GM18867 (cell line): ENCODE data around the gene ANXA2.

Source experiments
- ATAC-seq: cut with Tn5 transposase; IDR thresholded peaks from one replicate; pipeline ENCODE4 v1.9.1; 2021; ENCODE audit warnings: mild to moderate bottlenecking, moderate library complexity; ENCODE audit not compliant: unreplicated experiment

Gene ANXA2

GRCh38 chr15:60315878-60316277, 81.9 kb downstream of the ANXA2 start:
- ATAC-seq, result no peak

- ATAC-seq, result no peak
Measured at GRCh38 chr15:60313906-60314305, 83.9 kb downstream of the ANXA2 start.

GRCh38 chr15:60307034-60307433, 90.8 kb downstream of the ANXA2 start:
- ATAC-seq, result no peak

GRCh38 chr15:60301024-60301423, 96.8 kb downstream of the ANXA2 start:
- ATAC-seq, result no peak

- ATAC-seq, result no peak
Measured at GRCh38 chr15:60299452-60300047, 98.2 kb downstream of the ANXA2 start.
